ENCODE results near the gene PVRIG.
A peak's percentile ranks its signal among the peaks of the same experiment; 100 is the strongest.
"Not testable (repeated sequence)": the region's sequence is repeated elsewhere in the genome, so short reads cannot be mapped to it uniquely, and the experiment has no call there.

The PVRIG gene

GRCh38 chr7:100211342-100211780 is 8.4 kb upstream of the PVRIG start:
- Histone ChIP-seq H3K4me3 (ENCODE audit: control insufficient read depth in 1 of 7, extremely low read depth in 1 of 7, insufficient read depth in 4 of 7, low read depth in 2 of 7, low read length in 6 of 7) (no peak overlapping the region), H3K4me1 (ENCODE audit: control extremely low read depth in 1 of 4, control insufficient read depth in 4 of 4, insufficient read depth in 4 of 4, low read length in 3 of 4) (peaks cover 0 to 9% (median 4%) of the 10 kb centered on the region in 4 experiments), H3K27me3 (replicated peaks in 2 of 5; ENCODE audit: control insufficient read depth in 4 of 5, insufficient read depth in 5 of 5, low read length in 4 of 5) (no peaks in the 10 kb centered on the region), H3K27ac (ENCODE audit: insufficient read depth in 1 of 2, low read depth in 1 of 2, low read length in 2 of 2, poor library complexity in 1 of 2, severe bottlenecking in 2 of 2) (no peak overlapping the region), H3K36me3 (ENCODE audit: control insufficient read depth in 4 of 4, insufficient read depth in 4 of 4, low read length in 3 of 4) (no peaks in the 10 kb centered on the region), H3K9me3 (ENCODE audit: control extremely low read depth in 1 of 5, control insufficient read depth in 4 of 5, insufficient read depth in 2 of 5, low read depth in 1 of 5, low read length in 4 of 5) (no peaks in the 10 kb centered on the region)
- CTCF ChIA-PET = interaction anchor here (1.0 to 3.3 kb wide), 5 partner anchors 11 to 80 kb away, joined by 3 to 14 read pairs (median 7); no protein-coding TSS in a partner anchor
- 71% methylated on average over 6 of the region's 7 CpGs for WGBS (ENCODE audit: insufficient coverage)
- POLR2A ChIA-PET = interaction anchor here (0.7 kb wide), 1 partner anchor 79 kb away, joined by 3 read pairs; no protein-coding TSS in a partner anchor
- DNase-seq = peak in 2 of 3 donors; percentile 19 to 24

- ChIA-PET POLR2A (no interaction called here), CTCF (interaction anchor here (1.7 to 2.2 kb wide), 2 partner anchors 18 to 79 kb away, joined by 5 to 6 read pairs; no protein-coding TSS in a partner anchor)
- no peak overlapping the region for H3K27ac ChIP-seq (ENCODE audit: insufficient read depth in 1 of 2, low read depth in 1 of 2, low read length in 2 of 2, poor library complexity in 1 of 2, severe bottlenecking in 2 of 2)
- WGBS (ENCODE audit: insufficient coverage) = 91% methylated on average over 4 of the region's 5 CpGs
- DNase-seq = no peak
- no peaks in the 10 kb centered on the region for H3K9me3 ChIP-seq (ENCODE audit: control extremely low read depth in 1 of 5, control insufficient read depth in 4 of 5, insufficient read depth in 2 of 5, low read depth in 1 of 5, low read length in 4 of 5)
- no peak overlapping the region for H3K4me3 ChIP-seq (ENCODE audit: control insufficient read depth in 1 of 7, extremely low read depth in 1 of 7, insufficient read depth in 4 of 7, low read depth in 2 of 7, low read length in 6 of 7)
- H3K4me1 ChIP-seq (ENCODE audit: control extremely low read depth in 1 of 4, control insufficient read depth in 4 of 4, insufficient read depth in 4 of 4, low read length in 3 of 4) = peaks cover 0 to 11% (median 4%) of the 10 kb centered on the region in 4 experiments
- no peaks in the 10 kb centered on the region for H3K27me3 ChIP-seq (replicated peaks in 2 of 5; ENCODE audit: control insufficient read depth in 4 of 5, insufficient read depth in 5 of 5, low read length in 4 of 5)
- H3K36me3 ChIP-seq (ENCODE audit: control insufficient read depth in 4 of 4, insufficient read depth in 4 of 4, low read length in 3 of 4) = no peaks in the 10 kb centered on the region
These were observed 7.0 kb upstream of the PVRIG start for GRCh38 chr7:100212631-100213286.

GRCh38 chr7:100213672-100214071 is 6.1 kb upstream of the PVRIG start:
- Histone ChIP-seq H3K4me3 (ENCODE audit: control insufficient read depth in 1 of 7, extremely low read depth in 1 of 7, insufficient read depth in 4 of 7, low read depth in 2 of 7, low read length in 6 of 7) (no peak overlapping the region), H3K36me3 (ENCODE audit: control insufficient read depth in 4 of 4, insufficient read depth in 4 of 4, low read length in 3 of 4) (no peaks in the 10 kb centered on the region), H3K27me3 (replicated peaks in 2 of 5; ENCODE audit: control insufficient read depth in 4 of 5, insufficient read depth in 5 of 5, low read length in 4 of 5) (no peaks in the 10 kb centered on the region), H3K9me3 (ENCODE audit: control extremely low read depth in 1 of 5, control insufficient read depth in 4 of 5, insufficient read depth in 2 of 5, low read depth in 1 of 5, low read length in 4 of 5) (no peaks in the 10 kb centered on the region), H3K4me1 (ENCODE audit: control extremely low read depth in 1 of 4, control insufficient read depth in 4 of 4, insufficient read depth in 4 of 4, low read length in 3 of 4) (peaks cover 0 to 11% (median 4%) of the 10 kb centered on the region in 4 experiments), H3K27ac (ENCODE audit: insufficient read depth in 1 of 2, low read depth in 1 of 2, low read length in 2 of 2, poor library complexity in 1 of 2, severe bottlenecking in 2 of 2) (no peak overlapping the region)
- no peak for DNase-seq
- CTCF ChIA-PET = interaction anchor here (1.7 to 2.2 kb wide), 2 partner anchors 18 to 80 kb away, joined by 5 to 6 read pairs; no protein-coding TSS in a partner anchor
- POLR2A ChIA-PET = no interaction called here
- WGBS (ENCODE audit: insufficient coverage) = 100% methylated on average over 3 of the region's 6 CpGs

- 100% methylated on average over 1 of the region's 5 CpGs for WGBS (ENCODE audit: insufficient coverage)
- H3K27me3 ChIP-seq (replicated peaks in 2 of 5; ENCODE audit: control insufficient read depth in 4 of 5, insufficient read depth in 5 of 5, low read length in 4 of 5); H3K4me3 ChIP-seq (ENCODE audit: control insufficient read depth in 1 of 7, extremely low read depth in 1 of 7, insufficient read depth in 4 of 7, low read depth in 2 of 7, low read length in 6 of 7); POLR2A ChIA-PET; H3K27ac ChIP-seq (ENCODE audit: insufficient read depth in 1 of 2, low read depth in 1 of 2, low read length in 2 of 2, poor library complexity in 1 of 2, severe bottlenecking in 2 of 2); H3K36me3 ChIP-seq (ENCODE audit: control insufficient read depth in 4 of 4, insufficient read depth in 4 of 4, low read length in 3 of 4); DNase-seq; H3K9me3 ChIP-seq (ENCODE audit: control extremely low read depth in 1 of 5, control insufficient read depth in 4 of 5, insufficient read depth in 2 of 5, low read depth in 1 of 5, low read length in 4 of 5): not testable (repeated sequence)
- CTCF ChIA-PET = interaction anchor here (1.7 kb wide), 1 partner anchor 19 kb away, joined by 5 read pairs; no protein-coding TSS in a partner anchor
- H3K4me1 ChIP-seq (ENCODE audit: control extremely low read depth in 1 of 4, control insufficient read depth in 4 of 4, insufficient read depth in 4 of 4, low read length in 3 of 4) = peaks cover 0 to 11% (median 4%) of the 10 kb centered on the region in 4 experiments
These were observed 5.4 kb upstream of the PVRIG start for GRCh38 chr7:100214356-100214755.

- CTCF ChIA-PET = interaction anchor here (0.7 to 8.5 kb wide), 6 partner anchors 10 to 83 kb away, joined by 3 to 127 read pairs (median 3); no protein-coding TSS in a partner anchor
- WGBS (ENCODE audit: insufficient coverage) = 77% methylated on average over 5 of the region's 6 CpGs
- peak in 2 of 3 donors; percentile 17 to 23 for DNase-seq
- peaks cover 0 to 11% (median 5%) of the 10 kb centered on the region in 4 experiments for H3K4me1 ChIP-seq (ENCODE audit: control extremely low read depth in 1 of 4, control insufficient read depth in 4 of 4, insufficient read depth in 4 of 4, low read length in 3 of 4)
- H3K9me3 ChIP-seq (ENCODE audit: control extremely low read depth in 1 of 5, control insufficient read depth in 4 of 5, insufficient read depth in 2 of 5, low read depth in 1 of 5, low read length in 4 of 5) = no peaks in the 10 kb centered on the region
- POLR2A ChIA-PET = no interaction called here
- no peaks in the 10 kb centered on the region for H3K27me3 ChIP-seq (replicated peaks in 2 of 5; ENCODE audit: control insufficient read depth in 4 of 5, insufficient read depth in 5 of 5, low read length in 4 of 5)
- no peak overlapping the region for H3K27ac ChIP-seq (ENCODE audit: insufficient read depth in 1 of 2, low read depth in 1 of 2, low read length in 2 of 2, poor library complexity in 1 of 2, severe bottlenecking in 2 of 2)
- H3K4me3 ChIP-seq (ENCODE audit: control insufficient read depth in 1 of 7, extremely low read depth in 1 of 7, insufficient read depth in 4 of 7, low read depth in 2 of 7, low read length in 6 of 7) = no peak overlapping the region
- H3K36me3 ChIP-seq (ENCODE audit: control insufficient read depth in 4 of 4, insufficient read depth in 4 of 4, low read length in 3 of 4) = peaks cover 0 to under 1% (median 0%) of the 10 kb centered on the region in 4 experiments
These were observed 3.9 kb upstream of the PVRIG start for GRCh38 chr7:100215895-100216294.

- DNase-seq = peak in 1 of 3 donors; percentile 48
- not testable (repeated sequence) for H3K9me3 ChIP-seq (ENCODE audit: control extremely low read depth in 1 of 5, control insufficient read depth in 4 of 5, insufficient read depth in 2 of 5, low read depth in 1 of 5, low read length in 4 of 5); H3K27me3 ChIP-seq (replicated peaks in 2 of 5; ENCODE audit: control insufficient read depth in 4 of 5, insufficient read depth in 5 of 5, low read length in 4 of 5); H3K27ac ChIP-seq (ENCODE audit: insufficient read depth in 1 of 2, low read depth in 1 of 2, low read length in 2 of 2, poor library complexity in 1 of 2, severe bottlenecking in 2 of 2); H3K4me3 ChIP-seq (ENCODE audit: control insufficient read depth in 1 of 7, extremely low read depth in 1 of 7, insufficient read depth in 4 of 7, low read depth in 2 of 7, low read length in 6 of 7); H3K4me1 ChIP-seq (ENCODE audit: control extremely low read depth in 1 of 4, control insufficient read depth in 4 of 4, insufficient read depth in 4 of 4, low read length in 3 of 4)
- POLR2A ChIA-PET = interaction anchor here (1.2 kb wide), 1 partner anchor 85 kb away, joined by 3 read pairs; no protein-coding TSS in a partner anchor
- H3K36me3 ChIP-seq (ENCODE audit: control insufficient read depth in 4 of 4, insufficient read depth in 4 of 4, low read length in 3 of 4) = peaks cover 0 to 18% (median 5%) of the 10 kb centered on the region in 4 experiments
- CTCF ChIA-PET = interaction anchor here (0.6 to 8.5 kb wide), 12 partner anchors 9 to 302 kb away, joined by 3 to 127 read pairs (median 4); partner anchors contain the start of gene GAL3ST4
- no CpG with 5 or more reads among the region's 5 CpGs for WGBS (ENCODE audit: insufficient coverage)
These were observed 1.8 kb upstream of the PVRIG start for GRCh38 chr7:100217934-100218333.

GRCh38 chr7:100219271-100219737 is 445 bp upstream of the PVRIG start:
- H3K27ac ChIP-seq (ENCODE audit: insufficient read depth in 1 of 2, low read depth in 1 of 2, low read length in 2 of 2, poor library complexity in 1 of 2, severe bottlenecking in 2 of 2) = no peak overlapping the region
- H3K4me1 ChIP-seq (ENCODE audit: control extremely low read depth in 1 of 4, control insufficient read depth in 4 of 4, insufficient read depth in 4 of 4, low read length in 3 of 4) = peaks cover 0 to 3% (median 1%) of the 10 kb centered on the region in 4 experiments
- 100% methylated on average over 9 of the region's 10 CpGs for WGBS (ENCODE audit: insufficient coverage)
- CTCF ChIA-PET = interaction anchor here (1.1 to 8.5 kb wide), 2 partner anchors 10 to 86 kb away, joined by 3 to 127 read pairs; no protein-coding TSS in a partner anchor
- no peaks in the 10 kb centered on the region for H3K9me3 ChIP-seq (ENCODE audit: control extremely low read depth in 1 of 5, control insufficient read depth in 4 of 5, insufficient read depth in 2 of 5, low read depth in 1 of 5, low read length in 4 of 5)
- POLR2A ChIA-PET = no interaction called here
- no peaks in the 10 kb centered on the region for H3K27me3 ChIP-seq (replicated peaks in 2 of 5; ENCODE audit: control insufficient read depth in 4 of 5, insufficient read depth in 5 of 5, low read length in 4 of 5)
- peaks cover 0 to 26% (median 5%) of the 10 kb centered on the region in 4 experiments for H3K36me3 ChIP-seq (ENCODE audit: control insufficient read depth in 4 of 4, insufficient read depth in 4 of 4, low read length in 3 of 4)
- no peak for DNase-seq
- H3K4me3 ChIP-seq (ENCODE audit: control insufficient read depth in 1 of 7, extremely low read depth in 1 of 7, insufficient read depth in 4 of 7, low read depth in 2 of 7, low read length in 6 of 7) = no peak overlapping the region
